Smooth muscle cell of the brain vasculature (primary cell): ENCODE results near the gene TTLL8.
"Not testable (repeated sequence)": the region's sequence is repeated elsewhere in the genome, so short reads cannot be mapped to it uniquely, and the experiment has no call there.

Source experiments
- DNase-seq: peaks from one replicate; pipeline ENCODE4 v3.0.0-alpha.2; 2012; ENCODE audit warnings: low read depth, low spot score

TTLL8 gene

DNA sequence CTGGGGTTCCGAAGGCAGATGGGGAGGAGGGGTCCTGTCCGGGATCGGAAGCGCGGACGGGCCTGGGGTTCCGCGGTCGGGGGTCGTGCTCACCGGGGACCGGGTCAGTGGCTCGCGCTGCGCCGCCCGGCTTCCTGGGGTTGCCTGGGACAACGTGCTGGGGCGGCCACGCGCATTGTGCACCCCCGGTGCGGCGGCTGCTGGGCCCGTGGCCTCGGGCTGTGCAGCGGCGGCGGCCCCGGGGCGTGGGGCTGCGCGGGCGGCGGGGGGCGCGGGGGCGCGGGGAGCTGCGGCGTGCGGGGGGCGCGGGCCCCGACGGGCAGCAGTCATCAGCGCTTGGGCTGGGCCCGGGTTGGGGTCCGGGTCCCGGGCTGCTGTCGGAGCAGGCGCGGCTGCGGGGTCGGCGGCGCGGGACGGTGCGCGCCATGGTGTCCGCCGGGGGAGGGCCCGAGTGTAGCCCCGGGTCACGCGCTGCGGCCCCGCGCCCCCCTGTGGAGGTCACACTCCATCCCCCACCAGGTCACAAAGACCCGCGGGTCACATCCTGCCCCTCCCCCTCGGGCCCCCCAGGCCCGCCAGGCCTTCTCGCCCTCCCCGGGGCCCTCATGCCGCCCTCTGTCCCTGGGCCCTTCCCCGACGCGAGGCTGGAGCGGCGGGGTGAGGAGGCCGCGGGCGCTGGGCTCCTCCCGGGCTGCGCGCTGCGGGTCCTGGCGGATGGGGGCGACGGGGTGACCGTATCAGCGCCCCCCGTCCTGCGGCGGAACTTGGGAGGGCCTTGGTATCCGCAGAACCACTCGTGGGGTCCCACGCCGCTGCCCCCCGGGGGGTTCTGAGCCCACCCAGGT lies at the start of gene TTLL8:
TTLL8 (minus strand) TSS at position 238 of the 845 bp plus-strand sequence.
- DNase-seq, result no peak

DNA sequence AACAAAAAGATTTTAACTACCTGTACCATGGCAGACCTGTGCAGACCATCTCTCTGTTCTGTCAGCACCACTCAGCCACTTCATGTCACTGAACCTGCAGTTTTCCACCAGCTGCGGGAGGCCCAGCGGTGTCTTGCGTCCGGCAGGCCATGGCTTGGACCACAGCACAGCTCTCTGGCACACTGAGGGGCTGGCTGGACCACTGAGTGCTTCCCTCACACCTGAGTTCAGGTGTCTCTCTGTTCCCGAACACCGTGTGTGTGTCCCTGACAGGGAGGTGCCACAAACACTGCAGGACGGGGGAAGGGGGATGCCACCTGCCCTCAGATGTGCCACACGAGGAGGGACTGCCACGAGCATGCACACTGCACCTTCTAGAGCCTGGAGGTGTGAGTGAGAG lies 49.4 kb upstream of the TTLL8 start:
- no peak for DNase-seq

DNA sequence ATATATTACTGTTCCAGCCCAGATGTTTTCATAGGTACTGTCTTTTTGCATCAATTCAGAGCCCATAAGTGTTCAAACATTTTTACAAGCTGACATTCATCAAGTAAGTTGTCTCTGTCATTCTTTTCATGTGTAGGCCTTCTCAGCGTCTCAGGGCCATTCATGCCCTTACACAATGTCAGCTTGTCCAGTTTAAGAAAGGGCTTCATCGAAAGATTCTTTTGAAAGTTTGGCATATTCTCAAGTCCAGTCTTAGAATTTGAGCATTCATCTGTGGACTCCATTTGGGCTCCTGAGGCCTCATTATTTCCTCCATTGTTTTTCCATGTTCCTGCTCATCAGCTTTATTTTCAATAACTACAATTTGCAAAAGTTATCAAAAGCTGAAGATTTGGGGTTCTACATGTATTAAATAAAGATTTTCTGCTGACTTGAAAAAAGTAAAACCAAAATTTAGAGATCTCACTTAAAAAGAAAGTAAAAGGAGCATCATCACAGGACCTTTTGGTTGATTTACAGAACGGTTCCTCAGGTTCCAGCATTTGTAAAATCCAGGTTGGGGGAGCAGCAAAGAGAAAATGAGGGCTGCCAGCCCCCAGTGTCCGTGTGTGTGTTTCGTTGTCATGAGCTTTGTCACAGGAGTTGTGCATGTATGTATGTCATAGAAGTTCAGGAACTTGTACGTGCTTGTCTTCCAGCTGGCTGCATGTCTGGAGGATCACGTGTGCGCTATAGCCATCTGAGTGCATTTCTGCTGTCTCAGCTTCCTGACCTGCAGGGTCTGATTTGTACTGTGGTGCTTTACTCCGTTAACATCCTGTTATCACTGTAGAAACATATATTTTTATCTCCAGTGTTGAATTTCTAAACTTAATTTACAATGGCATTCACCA lies 47.4 kb upstream of the TTLL8 start:
- DNase-seq, result no peak

DNA sequence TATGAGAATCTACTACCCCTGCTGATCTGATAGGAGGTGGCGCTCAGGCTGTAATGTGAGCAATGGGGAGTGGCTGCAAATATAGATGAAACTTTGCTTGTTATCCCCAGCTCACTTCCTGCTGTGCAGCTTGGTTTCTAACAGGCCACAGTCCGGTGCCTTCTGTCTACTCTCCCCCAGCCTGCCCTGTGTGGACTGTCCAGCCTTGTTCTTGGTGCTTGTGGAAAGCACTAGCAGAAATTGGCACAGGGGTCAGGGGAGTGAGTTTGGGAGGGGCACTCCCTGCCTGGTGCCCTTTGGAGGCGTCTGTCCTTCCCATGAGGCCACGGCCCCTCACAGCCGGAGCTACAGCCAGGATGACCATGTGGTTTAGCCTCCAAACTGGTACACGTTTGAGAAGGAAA lies 46.0 kb upstream of the TTLL8 start:
- no peak for DNase-seq

DNA sequence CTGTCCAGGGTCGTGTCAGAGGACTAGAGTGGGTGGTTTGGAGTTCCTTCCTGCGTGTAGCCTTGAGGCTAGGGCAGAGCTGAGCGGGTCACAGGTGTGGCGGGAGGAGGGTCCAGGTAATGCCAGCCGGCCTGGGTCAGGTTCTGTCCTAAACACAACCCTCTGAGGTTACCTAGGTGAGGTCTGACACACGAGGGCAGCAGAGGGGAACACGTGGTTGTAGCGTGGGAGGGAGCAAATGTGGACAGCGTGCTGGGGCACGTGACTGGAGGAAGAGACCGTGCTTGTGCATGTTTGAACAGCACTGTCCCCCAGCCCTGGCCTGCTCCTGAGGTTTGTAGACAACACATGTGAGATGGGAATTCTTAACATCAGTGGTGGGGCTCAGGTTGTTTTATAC lies 44.8 kb upstream of the TTLL8 start:
- DNase-seq, result no peak

DNA sequence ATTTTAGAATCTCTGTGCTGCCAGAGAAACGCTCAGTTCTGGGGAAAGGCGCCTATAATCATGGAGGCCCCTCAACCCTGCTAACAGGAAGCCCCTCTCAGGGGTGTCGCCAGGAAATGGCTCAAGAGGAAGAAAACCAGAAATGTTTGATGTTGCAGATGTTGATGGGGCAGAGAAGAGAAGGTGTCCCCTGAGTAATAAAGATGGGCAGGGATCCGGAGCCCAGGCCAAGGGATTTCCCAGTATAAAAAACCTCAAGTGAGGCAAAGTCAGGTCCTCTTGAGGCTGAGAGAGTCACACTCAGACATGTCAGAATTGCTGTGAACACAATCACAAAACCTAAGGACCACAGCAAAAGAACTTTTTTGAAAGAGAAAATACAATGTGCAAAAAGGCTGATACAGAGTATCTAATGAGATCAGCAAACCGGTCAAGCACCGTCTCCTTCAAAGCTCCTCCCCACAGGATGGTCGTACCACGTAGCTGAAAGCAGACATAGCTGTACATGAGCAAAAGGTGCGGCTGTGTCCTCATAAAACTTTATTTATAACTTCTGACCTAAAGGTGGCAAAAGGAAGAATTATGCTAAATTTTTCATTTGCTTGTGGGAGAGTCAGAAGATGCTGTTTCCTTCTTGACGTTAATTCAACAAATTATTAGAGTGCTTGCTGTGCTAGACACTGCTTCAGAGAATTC lies 43.9 kb upstream of the TTLL8 start:
- no peak for DNase-seq

DNA sequence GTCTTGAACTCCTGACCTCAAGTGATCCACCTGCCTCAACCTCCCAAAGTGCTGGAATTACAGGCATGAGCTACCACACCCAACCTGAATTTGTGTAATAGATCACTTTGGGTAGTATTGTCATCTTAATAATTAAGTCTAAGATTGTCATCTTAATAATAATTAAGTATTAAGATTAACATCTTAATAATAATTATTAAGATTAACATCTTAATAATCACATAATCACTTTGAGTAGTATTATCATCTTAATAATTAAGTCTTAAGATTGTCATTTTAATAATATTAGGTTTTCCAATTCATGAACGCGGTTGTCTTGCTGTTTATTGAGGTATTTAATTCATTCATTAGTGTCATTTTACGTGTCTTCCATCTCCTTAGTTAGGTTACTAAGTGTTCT lies 40.0 kb upstream of the TTLL8 start:
- no peak for DNase-seq

DNA sequence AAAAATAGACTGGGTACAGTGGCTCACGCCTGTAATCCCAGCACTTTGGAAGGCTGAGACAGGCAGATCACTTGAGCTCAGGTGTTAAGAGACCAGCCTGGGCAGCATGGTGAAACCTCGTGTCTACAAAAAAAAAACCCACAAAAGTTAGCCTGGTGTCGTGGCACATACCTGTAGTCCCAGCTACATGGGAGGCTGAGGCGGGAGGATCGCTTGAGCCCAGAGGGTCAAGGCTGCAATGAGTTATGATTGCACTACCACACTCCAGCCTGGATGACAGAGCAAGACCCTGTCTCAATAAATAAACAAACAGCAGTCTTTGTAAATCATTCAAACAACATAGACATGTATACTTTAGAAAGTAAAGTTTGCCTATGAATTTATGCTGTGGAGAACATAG lies 34.2 kb upstream of the TTLL8 start:
- no peak for DNase-seq

DNA sequence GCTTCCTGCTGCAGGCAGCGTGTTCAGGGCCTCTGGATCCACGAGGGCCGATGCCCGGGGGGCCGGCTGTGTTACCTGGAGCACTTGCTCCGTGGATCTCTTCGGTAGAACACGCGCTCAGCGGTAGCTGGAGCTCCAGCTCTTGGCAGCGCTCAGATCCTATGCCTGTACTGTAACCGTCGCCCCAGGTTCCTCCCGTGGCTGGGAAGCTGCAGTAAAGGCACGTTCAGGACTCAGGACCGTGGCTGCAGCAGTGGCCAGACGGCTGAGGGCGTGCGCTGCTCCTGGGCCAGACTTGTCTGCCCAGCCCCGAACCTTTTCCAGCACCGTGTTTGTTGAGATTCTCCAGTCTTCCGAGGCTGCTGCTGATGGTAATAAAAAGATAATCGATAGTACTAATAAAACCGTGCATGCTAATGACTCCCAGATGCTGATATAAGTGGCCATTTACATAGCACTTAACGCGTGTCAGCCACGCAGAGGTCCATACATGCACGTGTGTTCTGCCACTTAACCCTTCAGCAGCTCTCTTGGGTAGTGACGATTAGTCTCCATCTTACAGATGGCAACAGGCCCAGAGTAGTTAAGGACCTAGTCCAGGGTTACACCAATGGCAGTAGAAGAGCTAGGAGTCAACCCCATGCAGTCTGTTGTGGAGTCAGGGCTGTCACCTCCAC lies 33.1 kb upstream of the TTLL8 start:
- no peak for DNase-seq

DNA sequence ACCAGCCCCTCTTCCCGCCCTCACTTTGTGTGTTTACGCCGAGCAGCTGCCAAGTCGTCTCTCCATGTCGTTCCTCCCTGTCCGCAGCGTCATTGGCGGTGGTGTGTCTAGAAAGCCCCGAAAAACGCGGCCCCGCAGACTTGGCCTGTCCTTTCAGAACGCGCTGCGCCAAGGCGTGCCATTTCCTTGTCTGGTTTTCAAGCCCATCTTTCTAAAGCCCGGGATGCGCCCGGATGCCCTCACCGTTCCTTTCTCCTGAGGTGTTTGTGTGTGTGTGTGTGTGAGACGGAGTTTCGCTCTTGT lies 32.3 kb upstream of the TTLL8 start:
- no peak for DNase-seq

DNA sequence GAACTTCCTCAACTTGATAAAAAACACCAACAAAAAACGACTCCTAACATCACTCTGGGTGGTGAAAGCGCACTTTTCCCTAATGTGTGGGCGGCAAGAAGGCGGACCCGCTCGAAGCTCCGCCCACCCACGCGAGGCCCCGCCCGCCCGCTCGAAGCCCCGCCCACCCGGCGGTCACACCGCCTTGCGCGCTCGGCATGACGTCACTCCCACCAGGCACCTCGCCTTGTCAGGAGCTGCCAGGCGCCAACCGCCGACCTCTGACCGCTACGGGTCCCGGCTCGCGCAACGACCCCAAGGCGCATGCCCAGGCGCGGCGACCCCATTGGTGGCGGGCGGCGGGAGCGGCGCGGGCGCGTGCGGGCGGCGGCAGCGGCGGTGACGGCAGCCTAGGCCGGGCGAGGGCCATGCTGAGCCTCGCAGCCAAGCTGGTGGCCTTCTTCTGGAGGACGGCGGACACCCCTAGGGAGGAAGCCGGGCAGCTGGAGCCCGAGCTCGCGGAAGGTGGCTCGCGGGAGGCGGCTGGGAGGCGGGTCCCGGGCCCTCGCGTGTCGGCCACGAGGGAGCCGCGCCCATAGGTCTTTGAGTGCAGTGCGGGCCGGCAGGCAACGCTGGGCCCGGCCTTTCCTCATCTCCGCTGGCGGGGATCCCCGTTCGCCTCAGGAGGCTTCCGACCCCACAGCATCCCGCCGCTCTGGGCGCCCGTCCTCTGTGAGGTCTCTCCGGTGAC lies 31.7 kb upstream of the TTLL8 start, which contains the start of gene MOV10L1:
MOV10L1 (plus strand) TSS at position 325 of the 730 bp plus-strand sequence; CDS start at position 408, 83 bp downstream.
- DNase-seq, result no peak

DNA sequence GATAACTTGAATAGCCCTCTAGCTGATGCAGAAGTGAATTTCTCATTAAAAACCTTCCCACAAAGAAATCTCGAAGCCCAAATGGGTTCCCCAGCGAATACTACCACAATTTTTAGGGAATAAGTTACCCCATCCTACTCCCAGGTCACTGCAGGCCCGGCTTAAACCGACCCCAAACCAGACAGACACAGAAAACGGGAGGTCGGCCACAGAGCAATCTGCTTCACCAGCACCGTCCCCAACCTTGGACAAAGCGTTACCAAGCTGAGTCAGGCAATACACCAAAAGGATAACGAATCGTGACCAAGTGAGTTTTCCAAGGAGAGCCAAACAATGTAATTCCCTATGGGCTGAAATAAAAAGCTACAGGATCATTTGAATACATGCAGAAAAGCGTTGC lies 31.1 kb upstream of the TTLL8 start:
- DNase-seq, result no peak

DNA sequence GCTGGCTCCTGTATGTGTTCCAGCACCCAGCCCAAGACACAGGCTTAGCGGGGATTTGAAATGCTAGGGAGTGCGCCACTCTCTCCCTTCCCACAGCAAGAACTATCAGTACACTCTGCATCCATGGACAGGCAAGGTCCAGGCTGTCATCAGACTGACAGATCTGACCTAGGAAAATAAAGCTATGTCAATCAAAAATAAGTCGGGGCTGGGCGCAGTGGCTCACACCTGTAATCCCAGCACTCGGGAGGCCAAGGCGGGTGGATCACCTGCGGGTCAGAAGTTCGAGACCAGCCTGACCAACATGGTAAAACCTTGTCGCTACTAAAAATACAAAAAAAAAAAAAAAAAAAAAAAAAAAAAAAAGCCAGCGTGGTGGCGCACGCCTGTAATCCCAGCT lies 30.0 kb upstream of the TTLL8 start:
- DNase-seq, result no peak

DNA sequence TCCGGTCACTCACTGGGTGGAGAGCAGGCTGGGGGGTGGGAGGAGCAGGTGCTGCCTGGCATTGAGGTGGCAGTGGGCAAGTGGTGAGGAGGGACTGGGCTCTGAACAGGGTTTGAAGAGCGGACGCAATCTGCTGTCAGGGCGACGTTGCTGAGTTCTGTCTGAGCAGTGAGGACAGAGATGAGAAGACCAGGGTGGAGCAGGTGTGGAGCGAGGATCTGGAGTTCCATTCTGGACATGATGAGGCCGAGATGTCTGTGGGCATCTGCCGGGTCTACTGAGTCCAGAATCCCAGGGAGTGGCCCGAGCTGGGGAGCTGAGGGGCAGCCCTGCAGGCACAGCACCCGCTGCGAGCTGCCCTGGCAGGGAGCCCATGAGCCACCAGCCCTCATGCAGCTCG lies 29.5 kb upstream of the TTLL8 start:
- no peak for DNase-seq

DNA sequence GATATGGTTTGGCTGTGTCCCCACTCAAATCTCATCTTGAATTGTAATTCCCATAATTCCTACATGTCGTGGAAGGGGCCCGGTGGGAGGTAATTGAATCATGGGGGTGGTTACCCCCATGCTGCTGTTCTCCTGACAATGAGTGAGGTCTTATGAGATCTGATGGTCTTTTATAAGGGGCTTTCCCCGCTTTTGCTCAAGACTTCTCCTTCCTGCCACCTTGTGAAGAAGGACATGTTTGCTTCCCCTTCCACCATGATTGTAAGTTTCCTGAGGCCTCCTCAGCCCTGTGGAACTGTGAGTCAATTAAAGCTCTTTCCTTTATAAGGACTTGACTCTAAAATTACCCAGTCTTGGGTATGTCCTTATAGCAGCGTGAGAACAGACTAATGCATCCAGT lies 28.9 kb upstream of the TTLL8 start:
- DNase-seq, result not testable (repeated sequence)

DNA sequence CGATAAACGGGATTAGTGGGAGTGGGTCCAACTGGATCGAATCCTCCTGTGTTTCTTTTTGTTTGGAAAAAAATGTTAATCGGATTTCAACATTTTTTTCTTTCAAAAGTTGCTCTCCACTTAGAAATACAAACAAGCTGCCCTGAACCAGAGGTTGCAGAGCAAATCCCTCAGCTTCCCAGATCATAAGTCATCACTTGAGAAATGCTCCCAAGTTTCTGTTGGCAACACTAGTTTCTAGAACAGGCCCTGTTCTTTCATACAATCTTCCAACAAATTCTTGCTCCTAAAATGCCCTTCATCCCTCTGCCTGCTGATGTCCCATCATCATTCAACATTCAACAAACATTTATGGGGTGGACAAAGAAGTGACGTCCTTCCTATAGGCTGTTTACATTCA lies 28.4 kb upstream of the TTLL8 start:
- DNase-seq, result no peak

DNA sequence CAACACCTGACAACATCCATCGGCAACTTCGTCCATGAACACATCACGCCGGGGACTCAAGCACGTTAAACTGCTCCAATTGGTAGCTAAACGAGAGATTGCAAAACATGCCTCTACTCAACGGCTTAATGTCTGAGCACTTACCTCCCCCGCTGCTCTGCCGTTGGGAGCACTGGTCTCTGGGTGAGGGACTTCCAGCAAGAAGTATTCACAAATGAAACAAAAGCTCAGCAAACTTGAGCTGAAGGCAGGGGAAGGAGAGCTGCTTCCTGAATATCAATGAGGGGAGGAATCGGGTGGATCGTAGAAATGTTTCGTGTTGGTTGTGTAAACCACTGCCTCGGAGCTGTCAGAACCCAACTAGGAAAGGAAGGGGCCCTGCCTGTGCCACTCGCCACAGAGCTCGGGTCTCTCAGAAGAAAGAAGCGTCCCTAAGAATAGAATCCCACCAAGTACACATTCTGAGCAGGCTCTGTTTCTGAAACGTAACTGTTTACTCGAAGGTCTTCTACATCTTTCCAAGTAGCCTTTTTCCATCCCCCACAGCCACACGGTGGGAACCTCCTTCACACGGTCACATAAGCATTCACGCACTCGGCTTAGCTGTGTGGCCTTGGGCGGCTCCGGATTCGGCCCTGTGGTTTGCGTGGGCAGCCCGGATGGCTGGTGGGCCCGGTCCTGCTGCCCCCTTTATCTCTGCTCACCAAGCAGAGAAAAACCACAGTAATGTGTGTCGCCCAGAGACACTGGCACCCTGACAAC lies 27.3 kb upstream of the TTLL8 start, which contains the start of gene MLC1:
MLC1 (minus strand) TSS at position 216 of the 762 bp plus-strand sequence. CDS start 524 bp downstream, outside the sequence.
- DNase-seq, result no peak

DNA sequence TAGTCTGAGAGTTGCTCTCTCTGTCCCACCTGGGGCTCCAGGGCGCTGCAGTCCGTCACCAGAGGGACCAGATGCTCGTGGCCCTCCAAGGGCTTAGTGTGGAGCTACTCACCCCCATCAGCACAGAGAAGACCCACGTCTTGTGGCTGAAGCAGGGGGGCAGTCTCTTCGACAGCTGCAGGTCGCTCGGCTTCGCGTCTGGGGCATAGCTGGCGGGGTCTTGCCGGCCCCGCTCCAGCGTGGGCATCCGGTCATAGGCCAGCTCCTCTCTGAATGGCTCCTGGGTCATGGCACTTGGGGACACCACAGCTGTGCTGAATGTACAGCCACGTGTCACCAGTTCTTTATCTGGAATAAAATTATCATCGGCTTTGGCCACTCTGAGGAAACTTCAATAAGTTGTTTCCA lies 26.5 kb upstream of the TTLL8 start:
- no peak for DNase-seq

DNA sequence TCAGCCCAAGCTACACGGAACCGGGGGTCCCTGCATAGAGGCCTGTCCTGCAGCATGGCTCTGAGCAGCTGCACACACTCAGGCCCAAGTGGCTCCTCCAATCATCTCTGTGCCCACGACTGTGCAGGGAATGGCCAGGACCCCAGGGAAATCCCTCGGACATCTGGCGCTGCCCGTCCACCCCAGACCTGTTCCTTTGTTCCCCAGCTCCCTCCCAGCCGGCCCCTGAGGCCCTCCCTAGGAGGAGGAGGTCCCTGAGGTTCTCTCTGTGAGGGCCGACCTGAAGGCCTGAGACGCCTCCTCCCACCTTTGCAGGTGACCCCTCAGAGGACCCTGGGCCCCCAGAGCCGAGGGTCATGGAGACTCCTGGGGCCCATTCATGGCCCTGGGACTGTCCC lies 26.0 kb upstream of the TTLL8 start:
- DNase-seq, result no peak

DNA sequence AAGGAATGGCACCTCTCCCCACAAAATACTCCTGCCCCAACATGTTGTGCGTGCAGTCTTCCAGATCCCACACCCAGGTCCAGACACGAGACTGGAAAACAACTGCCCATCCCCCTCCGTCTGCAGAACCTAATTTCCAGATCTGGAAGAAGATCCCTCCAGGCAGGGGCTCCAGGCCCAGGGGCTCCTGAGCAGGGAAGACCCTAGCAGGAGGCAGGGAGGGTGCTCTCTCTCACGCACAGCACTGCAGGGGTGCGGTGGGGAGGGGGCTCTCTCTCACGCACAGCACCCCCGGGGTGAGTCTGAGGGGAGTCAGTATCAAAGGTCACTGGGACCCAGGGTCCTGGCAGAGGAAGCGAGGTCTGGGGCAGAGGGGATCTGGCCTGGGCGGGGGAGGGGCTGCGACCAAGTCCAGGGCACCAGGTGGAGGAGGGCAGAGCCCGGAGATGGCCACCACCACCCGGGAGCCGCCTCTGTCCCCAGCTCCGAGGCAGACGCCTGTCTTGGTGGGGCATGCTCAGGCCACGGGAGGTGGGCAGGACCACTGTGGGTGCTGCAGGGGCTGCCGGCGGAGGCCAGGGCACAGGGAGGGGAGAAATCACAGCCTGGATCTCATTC lies 25.5 kb upstream of the TTLL8 start:
- DNase-seq, result no peak
